Measurements from ENCODE around the gene EBF3.

- TF ChIP-seq EZH2 (IDR thresholded peaks at IDR 0.05; ENCODE audit: low read length, unreplicated experiment): no peak
- TF ChIP-seq CTCF (conservative IDR thresholded peaks at IDR 0.05; ENCODE audit: low read depth, low read length): no peak
Measured at GRCh38 chr10:129978980-129979379, 14.9 kb upstream of the EBF3 start.
